CD4-positive, alpha-beta T cell treated with Interleukin-17A for 4 hours (primary cell): ENCODE measurements around the gene TRAPPC2L.

Experiments
- DNase-seq: peaks from one replicate; pipeline ENCODE4 v3.0.0-alpha.2; 2020; ENCODE audit warnings: mixed read lengths

The TRAPPC2L gene, protein sequence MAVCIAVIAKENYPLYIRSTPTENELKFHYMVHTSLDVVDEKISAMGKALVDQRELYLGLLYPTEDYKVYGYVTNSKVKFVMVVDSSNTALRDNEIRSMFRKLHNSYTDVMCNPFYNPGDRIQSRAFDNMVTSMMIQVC

DNA sequence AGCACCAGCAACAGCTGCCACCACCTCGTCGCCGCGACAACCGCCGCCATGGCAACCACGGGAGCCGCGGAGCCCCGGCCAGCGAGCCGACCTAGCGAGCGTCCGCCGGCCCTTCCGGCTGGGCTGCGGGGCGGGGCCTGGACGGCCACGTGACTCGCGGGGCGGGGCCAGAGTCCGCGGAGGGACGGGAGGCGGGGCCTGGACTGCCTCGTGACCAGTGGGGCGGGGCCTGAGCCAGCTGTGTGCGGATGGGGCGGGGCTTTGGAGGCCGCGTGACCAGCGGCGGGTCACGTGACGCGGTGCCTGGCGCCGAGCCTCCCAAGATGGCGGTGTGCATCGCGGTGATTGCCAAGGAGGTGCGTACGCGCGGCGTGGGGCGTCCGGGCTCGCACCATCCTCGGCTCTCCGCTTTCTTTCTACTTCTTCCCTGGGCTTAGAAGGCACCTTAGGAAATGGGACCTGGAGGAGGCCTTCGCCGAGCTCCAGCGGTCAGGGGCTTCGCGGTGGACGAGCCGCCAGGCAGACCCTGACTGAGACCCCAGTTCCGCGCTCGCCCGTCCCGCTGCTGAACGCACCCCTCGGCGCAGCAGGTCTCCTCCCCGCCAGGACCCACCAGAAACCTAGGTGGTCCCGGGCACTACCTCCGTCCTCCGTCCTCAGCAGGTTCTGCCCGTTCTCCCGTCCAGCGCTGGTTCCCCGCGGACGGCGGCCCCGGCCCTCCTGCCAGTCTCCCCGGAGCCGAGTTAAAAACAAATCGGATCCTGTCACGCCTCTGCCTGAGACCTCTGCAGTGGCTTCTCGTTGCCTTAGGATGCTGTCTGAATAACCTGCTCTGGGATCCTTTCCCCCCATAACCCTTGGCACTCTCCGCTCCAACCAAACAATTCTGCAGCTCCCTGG lies at the start of gene TRAPPC2L, which contains the start of gene GALNS:
Gene TRAPPC2L, plus strand, starts transcription at position 300 of the 900 bp plus-strand sequence. Its CDS starts 24 bp downstream, at position 324.
Gene GALNS, minus strand, starts transcription at position 120 of the 900 bp plus-strand sequence. Its CDS starts 70 bp downstream, at position 50.
- DNase-seq, result peak; percentile 100

DNA sequence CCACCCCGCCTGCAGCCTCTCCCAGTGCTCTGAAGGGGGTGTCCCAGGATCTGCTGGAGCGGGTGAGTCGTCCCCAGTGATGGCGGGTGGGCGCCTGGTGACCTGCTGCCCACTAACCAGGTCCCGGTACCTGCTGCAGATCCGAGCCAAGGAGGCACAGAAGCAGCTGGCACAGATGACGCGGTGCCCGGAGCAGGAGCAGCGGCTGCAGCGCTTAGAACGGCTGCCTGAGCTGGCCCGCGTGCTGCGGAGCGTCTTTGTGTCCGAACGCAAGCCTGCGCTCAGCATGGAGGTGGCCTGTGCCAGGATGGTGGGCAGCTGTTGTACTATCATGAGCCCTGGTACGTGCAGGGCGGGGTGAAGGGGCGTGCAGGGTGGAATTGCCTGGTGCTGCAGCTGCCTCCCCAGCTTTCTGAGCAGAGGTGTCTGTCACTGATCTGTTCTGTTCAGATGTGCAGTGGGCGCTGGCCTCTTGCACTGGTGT lies 49.7 kb upstream of the TRAPPC2L start:
- no peak for DNase-seq

DNA sequence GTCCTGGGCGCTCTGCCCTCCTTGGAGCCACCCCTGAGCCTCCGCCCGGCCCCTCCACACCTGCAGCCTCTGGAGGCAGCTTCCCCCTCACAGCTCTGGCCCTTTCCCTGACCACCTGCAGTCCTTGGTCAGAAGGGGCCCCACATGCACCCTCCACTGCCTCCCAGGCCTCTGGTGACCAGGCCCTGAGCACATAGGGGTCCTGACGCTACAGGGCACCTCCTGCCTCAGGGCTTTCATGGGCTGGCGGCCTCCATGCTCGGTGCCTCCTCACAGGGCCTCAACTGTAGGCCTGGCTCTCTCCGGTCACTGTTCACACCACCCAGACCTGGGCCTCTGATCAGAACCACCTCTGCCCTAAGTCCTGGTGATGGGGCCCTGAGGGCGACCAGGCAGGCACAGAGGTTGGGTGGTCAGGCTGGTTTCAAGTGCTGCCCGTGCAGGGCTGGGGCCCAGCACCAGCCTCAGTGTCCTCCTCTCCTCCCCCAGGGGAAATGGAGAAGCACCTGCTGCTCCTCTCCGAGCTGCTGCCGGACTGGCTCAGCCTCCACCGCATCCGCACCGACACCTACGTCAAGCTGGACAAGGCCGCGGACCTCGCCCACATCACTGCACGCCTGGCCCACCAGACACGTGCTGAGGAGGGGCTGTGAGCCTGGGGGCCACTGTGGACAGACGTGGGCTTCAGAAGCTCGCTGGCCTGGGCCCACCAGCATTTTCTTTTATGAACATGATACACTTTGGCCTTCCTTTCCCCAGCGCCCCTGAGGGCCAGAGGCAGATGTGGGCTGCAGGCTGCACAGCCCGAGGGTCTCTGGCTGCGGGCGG lies 49.1 kb upstream of the TRAPPC2L start:
- DNase-seq, result no peak

DNA sequence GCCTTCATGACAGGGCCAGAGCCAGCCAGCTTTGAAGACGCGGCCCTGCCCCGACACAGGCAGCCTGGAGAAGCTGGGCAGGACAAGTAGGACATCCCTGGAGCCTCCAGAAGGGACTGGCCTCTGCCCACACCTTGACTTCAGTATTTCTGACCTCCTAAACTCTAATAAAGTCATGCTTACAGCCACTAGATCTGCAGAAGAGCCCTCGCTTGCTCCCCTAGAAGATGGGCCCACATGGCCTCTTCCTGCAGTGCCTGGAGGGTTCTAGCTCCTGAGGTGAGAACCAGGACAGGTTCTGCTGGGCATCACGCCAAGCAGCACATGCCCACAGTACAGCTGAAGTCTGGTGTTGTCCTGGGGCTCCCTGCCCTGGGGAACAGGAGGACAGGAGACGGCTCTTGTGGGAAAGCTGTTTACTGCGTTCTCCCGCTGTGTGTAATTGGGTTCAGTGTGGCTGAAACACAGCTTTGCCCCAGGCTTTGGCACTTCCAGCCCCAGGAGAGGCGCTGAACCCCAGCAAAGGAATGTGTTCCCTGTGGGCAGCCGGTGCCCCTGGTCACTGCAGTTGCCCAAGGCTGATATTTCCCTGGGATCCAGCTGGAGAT lies 47.8 kb upstream of the TRAPPC2L start:
- no peak for DNase-seq

DNA sequence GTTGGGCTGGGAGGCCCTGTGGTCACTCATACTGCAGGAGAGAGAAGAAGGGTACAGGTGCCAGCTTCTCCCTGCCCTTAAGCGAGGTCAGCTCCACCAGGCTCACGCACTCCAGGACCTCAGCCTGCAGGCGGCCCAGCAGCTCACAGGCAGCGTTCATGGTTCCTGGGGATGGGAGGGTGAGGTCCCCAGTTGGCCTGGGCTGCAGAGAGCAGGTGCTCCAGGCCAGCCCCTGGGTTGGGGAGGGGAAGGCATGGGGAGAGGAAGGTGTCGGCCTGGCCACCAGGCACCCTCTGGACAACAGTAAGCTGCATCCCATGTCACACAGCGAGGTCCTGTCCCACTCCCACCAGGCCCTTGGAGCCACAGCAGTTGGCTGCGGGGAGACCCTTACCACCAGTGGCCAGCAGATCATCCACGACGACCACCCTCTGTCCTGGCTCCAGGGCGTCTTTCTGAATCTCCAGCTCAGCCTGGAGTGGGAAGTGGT lies 47.2 kb upstream of the TRAPPC2L start:
- no peak for DNase-seq

DNA sequence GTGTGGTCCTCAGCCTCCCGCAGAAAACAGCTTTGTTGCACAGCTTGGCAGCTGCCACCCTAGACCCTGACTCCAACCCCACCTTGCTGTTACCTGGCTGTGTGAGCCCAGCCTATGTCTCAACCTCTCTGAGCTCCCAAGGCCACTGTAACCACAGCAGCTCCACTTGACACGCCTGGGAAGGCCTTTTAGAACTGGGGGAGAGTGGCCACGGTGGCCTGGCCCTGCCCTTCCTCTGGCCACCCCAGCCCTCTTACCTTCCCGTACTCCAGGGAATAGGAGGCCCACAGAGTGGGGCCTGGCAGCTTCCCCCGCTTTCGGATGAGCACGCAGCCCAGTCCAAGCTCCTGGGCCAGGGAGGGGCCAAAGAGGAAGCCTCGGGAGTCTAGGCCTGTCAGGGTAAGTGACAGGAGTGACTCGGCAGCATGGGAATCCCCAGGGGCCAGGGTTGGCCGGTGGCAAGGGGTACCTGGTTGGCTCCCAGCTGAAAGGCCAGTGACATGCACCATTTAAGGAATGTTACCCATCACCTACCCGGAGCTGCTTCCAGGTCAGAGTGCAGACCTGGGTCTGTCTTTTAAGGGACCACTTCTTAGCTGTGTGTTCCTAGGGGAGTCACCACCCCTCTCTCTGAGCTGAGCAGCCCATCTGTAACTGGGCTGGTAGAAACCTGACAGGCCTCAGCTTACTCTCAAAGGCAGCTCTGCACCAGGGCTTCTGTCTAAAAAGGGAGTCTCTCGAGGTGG lies 46.6 kb upstream of the TRAPPC2L start:
- DNase-seq, result no peak

DNA sequence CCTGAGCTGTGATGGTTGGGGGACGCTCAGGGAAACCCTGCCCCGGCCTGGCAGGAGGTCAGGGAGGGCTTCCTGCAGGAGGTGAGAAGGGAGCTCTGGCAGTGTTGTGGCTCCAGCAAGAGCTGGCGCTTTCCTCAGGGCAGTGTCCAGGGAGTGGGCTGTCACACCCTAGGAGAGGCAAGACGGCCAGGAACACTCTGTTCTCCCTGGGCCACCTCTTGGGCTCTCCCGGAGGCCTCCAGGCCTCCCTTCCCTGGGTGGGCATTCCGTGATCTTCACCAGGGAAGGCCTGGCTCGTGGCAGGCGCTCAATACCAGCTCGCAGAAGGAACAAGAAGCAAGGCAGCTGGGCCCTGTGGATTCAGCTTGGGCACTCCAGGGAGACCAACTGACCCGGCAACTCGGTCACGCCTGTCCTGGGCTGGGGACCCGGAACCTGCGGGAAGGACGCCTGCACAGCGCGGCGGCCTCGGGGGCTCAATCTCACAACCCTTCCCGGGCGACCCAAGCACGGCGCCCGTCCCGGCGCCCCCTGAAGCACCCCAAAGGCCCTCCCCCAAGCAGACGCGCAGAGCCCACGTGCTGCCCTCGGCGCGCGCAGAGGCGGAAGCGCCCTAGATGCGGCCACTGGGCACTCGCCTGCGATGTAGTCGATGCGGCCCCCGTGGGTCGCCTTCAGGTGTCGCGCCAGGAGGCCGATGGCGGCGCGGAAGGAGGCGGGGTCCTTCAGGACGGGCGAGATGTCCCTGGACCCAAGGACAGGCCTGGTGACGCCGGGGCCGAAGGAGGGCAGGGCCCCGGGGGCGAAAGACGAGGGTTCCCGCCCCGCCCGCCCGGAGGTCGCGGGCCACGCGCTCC lies 45.8 kb upstream of the TRAPPC2L start:
- DNase-seq, result peak; percentile 71

DNA sequence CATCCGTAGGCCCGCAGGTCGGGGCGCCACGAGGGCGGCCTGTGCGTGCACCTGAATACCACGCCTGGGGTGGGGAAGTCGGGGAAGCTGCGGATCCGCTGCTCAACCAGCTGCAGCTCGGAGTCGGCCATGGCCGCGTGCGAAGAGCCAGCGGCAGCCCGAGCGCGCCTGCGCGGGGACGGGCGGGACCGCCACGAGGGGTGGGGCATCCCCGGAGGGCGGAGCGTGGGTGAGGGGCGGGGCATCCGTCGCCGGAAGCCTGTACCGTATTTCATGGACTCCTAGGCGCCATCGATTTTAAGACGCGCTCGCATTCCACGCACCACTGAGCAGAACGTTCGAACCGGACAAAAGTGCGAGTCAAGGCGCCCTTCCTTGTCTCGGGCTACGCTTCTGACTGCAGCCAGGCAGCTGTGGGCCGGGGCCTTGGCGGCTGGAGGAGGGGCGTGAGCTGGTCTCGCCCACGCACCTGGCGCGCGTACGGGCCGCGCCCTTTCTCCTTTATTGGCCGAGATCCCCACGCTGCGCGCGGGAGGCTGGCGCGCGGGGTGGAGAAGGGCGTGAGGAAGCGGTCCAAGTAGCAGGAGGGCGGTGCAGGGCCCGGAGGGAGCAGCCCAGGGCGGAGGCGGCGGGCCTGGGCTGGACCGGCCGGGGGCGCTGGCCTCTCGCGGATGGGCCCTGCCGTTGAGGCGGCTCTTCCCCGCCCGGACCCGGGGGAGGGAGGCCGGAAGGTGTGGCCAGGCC lies 45.0 kb upstream of the TRAPPC2L start, which contains the start of gene APRT:
Gene APRT, minus strand, starts transcription at position 160 of the 744 bp plus-strand sequence. Its CDS starts 29 bp downstream, at position 131.
- DNase-seq, result peak; percentile 97

DNA sequence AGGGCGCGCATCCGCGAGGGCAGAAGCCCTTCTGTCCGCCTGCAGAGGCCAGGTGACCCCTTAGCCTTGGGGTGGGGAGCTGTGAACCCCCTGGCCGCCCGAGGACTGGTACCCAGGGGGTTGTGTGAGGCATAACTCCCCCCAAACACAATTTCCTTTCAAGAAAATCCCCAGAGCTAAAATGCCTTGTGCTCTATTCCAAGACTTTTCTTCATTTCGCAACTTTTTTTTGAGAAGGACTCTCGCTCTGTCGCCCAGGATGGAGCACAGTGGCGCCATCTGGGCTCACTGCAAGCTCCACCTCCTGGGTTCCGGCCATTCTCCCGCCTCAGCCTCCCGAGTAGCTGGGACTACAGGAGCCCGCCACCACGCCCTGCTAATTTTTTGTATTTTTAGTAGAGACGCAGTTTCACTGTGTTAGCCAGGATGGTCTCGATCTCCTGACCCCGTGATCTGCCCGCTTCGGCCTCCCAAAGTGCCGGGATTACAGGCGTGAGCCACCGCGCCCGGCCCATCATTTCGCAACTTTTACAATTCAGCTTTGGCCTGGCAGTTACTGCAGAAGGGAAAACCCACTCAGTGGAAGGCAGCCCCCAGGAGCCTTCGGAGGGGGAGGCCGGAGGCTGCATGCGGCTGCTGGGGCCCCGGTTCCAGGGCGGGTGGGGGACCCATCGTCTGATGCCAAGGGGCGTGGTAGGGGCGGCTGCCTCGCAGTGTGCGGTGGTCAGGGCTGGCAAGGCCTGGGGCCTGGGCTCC lies 44.2 kb upstream of the TRAPPC2L start:
- no peak for DNase-seq

DNA sequence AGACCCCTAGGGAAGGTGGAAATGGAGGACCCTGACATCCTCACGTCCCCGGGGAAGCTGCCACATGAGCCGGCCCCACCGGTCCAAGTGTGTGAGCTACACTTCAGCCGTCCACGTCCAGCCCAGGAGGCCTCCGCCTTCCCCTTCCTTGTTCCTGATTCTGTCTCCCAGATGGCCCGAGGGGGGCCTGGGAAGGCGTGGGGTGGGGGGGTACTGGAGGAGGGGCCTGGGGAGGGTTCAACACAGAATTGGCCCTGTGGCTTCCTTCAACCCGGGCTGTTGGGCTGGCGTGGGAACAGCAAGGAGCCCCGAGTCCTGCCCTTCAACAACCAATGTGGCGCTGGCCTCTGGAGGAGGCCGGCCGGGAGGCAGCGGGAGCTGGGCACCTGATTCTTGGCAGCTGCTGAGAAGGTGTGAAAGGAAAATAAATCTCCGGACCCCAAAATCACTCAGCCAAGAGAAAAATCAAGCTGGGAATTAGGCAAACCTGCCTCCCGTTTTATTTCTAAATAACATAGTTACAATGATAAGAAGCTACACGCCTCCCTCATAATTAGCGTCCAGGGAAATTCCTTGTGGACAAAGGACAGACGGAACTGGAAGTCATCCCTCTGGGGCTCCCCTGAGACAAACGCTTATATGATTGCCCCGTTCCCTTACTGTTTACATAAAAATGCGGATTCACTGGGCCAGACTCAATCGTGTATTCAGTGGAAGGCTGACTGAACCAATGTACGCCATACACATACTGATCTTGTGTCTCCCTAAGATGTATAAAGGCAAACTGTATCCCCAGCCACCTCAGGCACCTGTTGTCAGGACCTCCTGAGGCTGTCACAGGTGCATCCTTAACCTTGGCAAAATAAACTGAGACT lies 43.4 kb upstream of the TRAPPC2L start:
- no peak for DNase-seq

DNA sequence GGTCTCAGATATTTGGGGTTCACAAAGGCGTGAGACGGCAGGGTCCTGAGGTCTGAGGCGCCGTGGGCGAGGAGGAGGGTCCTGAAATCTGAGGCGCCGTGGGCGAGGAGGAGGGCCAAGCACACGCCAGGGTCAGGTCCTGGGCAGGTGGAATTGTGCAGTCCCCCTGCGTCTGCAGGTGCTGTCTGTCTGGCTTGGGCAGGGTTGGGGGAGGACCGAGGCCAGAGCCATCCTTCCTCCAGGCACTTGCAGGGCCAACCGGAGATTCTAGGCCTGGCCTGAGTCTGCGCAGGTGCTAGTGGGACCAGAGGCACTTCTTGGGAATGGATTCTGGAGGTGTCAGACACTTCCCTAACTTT lies 42.8 kb upstream of the TRAPPC2L start:
- no peak for DNase-seq

DNA sequence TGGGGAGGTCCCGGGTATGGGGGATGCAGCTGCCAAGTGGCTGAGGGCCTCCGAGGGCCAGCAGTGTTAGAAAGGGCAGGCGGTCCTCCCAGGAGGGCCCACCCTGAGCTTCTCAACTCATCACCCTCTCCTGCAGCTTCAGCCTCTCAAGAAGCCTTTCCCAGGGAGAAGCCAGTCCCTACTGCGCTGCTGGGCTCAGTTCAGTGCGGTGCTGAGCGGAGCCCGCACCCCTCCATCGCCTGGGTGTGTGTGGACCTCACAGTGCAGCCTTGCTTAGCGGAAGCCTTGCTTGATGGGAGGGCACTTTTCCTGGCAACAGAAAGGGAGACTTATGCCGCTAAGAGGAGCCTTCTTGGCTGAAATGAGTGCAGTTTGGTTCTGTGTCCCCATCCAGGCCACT lies 41.7 kb upstream of the TRAPPC2L start:
- DNase-seq, result no peak

DNA sequence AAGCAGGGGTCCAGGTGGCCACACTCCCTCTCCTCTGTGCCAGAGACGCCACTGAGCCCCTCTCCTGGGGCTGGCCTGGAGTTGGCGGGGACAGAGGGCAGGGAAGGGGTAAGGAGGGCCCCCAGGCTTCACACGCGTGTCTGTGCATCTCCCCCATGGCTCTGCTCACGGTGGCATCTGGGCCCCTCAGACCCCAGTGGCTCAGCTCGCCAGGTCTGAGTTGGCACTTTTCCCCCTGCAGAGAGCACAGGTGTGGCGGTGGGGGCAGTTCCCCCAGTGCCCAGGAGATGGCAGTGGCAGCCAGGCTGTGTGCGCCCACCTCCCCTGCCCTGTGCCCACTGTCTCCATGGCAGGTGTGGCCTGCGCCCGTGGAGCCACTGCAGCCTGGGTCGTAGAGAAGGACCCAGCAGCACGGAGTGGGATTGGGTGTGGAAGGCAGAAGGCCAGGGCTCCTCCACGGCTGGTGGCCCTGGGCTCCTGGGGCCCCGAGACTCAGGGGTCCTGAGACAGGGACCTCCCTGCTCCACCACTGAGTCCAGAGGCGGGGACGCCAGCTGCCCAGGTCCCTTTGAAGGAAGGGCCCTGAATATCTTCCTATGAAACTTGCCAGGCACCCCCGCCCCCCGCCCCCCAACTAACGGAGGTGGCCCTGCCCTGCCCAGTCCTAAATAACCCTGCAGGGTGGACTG lies 40.9 kb upstream of the TRAPPC2L start:
- peak; percentile 67 for DNase-seq

DNA sequence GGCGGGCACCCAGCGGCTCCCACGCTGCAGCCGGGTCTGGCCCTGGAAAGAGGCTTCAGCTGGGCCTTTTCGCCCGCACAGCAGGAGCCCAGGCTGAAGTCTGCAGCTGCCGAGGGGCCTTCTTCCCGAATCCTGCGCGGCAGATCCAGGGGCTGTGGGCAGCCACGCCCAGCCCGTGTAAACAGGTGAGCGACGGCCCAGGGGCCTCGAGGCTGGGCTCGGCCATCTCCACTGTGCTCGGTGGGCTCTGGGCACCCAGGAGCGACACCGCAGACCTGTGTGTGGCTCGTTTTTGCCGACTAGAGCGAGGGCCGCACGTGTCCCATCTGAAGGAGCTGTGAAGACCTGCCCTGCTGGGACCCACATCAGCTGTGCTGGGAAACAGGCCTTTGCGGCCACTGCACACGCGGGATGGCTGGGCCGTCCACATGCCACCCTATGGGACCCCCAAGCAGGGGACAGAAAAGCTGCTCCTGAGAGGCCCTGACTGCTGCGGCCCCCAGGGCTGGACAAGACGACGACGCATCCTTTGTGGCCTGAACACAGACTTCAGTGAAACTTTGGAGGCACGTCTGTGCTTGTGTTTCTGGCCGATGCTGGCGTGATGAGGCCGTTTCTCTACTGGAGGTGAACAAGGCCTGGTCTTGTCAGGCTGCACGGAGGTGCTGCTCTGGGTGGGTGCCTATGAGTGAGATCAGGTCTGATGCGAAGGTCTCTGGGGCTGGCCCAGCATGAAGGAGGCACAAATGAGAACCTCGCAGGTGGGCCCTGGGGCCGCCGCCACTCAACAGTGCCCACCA lies 40.0 kb upstream of the TRAPPC2L start:
- DNase-seq, result no peak

DNA sequence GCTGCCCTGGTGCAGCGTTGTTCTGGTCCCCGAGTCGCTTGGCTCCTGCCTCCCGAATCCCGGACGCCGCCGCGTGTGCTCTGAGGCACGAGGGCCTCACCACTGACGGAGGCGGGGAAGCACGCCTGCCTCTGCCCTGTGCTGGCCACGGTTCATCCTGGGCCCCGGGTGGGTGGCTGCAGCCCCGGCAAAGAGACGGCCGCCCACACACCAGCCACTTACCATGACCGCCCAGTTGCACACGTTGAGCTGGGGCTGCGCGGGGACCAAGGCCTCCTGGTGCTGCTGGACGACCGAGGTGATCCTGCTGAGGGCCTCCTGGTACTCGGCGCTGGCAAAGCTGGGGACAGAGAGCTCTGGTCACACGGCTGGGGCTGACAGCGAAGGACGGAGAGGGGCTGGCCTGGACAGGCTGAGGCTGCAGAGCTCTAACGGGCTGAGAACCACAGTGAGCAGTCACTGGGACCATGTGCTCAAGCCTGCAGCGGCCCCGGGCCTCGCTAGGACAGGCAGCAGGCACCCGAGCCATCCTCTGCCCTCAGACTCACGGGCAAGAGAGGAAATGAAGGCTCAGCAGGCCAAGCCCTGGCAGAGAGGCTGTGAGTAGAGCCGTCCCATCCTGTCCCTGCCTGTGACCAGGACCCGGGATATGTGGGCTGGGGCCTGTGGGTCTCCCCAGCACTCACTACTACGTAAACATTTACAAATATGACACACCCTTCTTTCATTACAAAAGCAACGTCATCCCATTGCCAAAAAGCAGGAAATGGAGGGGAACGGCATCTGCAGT lies 38.9 kb upstream of the TRAPPC2L start:
- DNase-seq, result no peak

DNA sequence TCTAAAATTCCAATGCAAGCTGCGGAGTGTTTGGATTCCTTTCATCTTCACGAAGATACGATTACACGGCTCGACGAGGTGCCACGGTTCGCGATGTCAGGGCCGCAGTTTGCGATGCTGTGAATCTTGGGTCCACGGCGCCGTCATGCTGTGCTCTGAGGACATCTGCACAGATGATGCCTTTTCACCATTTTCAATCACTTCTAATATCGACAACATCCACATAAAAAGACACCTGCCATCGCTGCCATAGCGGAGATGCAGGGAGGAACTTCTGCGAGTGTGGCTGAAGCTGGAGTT lies 38.4 kb upstream of the TRAPPC2L start:
- no peak for DNase-seq
